NB4 (cell line): ENCODE measurements around the gene SEMA6D.

Experiments used
- TF ChIP-seq, protein P1 (sequence below): IDR thresholded peaks from 2 replicates; pipeline ENCODE4 v1.6.1; 2011; ENCODE audit warnings: low read depth, low read length
- TF ChIP-seq, protein P2 (sequence below): IDR thresholded peaks from one replicate; pipeline ENCODE4 v1.5.1; 2012; ENCODE audit warnings: low read depth, low read length

- TF ChIP-seq, protein P1, sequence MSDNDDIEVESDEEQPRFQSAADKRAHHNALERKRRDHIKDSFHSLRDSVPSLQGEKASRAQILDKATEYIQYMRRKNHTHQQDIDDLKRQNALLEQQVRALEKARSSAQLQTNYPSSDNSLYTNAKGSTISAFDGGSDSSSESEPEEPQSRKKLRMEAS, result no peak
- TF ChIP-seq, protein P2, sequence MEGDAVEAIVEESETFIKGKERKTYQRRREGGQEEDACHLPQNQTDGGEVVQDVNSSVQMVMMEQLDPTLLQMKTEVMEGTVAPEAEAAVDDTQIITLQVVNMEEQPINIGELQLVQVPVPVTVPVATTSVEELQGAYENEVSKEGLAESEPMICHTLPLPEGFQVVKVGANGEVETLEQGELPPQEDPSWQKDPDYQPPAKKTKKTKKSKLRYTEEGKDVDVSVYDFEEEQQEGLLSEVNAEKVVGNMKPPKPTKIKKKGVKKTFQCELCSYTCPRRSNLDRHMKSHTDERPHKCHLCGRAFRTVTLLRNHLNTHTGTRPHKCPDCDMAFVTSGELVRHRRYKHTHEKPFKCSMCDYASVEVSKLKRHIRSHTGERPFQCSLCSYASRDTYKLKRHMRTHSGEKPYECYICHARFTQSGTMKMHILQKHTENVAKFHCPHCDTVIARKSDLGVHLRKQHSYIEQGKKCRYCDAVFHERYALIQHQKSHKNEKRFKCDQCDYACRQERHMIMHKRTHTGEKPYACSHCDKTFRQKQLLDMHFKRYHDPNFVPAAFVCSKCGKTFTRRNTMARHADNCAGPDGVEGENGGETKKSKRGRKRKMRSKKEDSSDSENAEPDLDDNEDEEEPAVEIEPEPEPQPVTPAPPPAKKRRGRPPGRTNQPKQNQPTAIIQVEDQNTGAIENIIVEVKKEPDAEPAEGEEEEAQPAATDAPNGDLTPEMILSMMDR, result no peak
Observed at GRCh38 chr15:47803767-47804166, 86.5 kb downstream of the SEMA6D start.
